ENCODE measurements around the gene METTL25B.

METTL25B gene

DNA sequence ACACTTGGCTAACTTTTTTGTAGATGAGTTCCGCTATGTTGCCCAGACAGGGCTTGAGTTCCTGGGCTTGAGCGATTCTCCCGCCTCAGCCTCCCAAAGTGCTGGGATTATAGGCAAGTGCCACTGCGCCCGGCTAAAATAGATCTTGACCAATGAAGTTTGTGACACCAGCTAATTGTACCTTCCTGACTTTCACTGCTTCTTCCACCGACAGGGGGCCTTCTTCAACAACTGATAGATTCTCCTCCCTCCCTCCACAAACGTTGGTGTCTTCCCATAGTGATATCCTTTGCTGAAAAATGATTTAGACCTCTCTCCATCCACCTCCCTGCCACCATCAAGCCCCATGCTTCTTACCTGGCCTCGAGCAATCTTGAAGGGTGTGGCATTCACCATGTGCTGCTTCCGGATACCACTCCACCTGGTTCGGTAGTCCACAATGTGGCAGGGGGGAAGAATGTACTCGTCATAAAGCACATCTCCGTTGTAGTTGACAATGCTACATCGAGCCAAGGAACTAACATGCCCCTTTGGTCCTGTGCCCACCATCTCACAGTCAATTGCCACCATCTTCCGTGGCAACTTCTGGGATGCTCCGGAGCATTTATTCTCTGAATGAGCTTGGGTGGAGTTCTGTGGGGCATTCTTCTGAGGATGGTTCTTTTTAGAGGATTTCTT, 1.6 kb upstream of the METTL25B start:
- DNase-seq (ENCODE audit: low read depth), result no peak

DNA sequence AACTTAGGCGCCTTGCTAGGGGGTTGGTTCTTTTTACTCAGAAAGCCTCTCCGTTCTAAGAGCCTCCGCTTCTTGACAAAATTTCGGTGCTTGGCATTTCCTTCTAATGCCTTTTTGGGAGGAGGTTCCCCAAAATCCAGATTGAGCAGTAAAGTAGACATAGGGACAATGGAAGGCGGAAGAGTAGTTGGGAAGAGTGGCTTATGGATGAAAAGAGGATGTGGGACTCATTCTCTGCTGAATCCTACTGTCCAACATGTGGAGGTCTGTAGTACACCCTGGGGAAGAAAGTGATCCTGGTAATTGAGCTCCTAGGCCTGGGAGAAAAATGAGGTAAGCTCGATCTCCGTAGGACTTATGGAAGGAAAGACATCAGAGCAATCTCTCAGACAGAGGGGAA, 777 bp upstream of the METTL25B start:
- DNase-seq (ENCODE audit: low read depth), result no peak

DNA sequence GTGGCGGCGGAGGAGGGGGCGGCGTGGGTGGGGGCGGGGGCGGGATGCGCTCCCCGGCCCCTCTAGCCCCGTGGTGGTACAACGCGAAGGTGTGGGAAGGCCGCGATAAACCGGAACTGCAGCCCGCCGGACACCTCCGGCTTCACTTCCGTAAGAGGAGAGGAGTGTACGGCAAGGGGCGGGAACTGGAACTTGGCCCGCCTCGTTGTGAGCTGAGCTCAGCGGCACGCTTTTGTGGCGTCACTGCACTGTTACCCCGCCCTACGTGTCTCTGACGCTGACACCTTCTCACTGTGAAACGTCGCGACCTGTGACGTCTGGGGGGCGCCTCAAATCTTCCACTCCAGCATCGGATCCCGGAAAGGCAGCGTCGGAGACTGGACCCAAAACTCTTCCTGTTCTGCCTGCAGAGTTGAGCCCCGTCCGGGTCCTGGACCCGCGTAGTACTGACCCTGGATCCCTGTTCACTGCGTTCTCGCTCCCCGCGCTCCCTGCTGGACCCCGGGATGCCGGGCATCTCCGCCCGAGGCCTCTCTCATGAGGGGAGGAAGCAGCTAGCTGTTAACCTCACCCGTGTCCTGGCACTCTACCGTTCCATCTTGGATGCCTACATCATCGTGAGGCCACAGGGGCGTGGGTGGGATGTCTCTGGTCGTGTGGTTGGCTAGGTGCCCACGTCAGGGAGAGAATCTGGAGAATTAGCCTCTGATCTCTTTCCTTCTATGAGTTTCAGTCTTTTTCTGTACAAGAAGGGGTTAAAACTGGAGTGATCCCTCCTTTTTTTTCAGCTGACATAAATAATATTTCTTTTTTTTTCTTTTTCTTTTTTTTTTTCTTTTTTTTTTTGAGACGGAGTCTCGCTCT, 562 bp downstream of the METTL25B start, which contains the start of gene ISG20L2:
Gene ISG20L2 (minus strand): TSS at position 168 of the 864 bp plus-strand sequence. CDS start 1,114 bp downstream, outside the sequence.
- DNase-seq (ENCODE audit: low read depth), result peak; percentile 92

DNA sequence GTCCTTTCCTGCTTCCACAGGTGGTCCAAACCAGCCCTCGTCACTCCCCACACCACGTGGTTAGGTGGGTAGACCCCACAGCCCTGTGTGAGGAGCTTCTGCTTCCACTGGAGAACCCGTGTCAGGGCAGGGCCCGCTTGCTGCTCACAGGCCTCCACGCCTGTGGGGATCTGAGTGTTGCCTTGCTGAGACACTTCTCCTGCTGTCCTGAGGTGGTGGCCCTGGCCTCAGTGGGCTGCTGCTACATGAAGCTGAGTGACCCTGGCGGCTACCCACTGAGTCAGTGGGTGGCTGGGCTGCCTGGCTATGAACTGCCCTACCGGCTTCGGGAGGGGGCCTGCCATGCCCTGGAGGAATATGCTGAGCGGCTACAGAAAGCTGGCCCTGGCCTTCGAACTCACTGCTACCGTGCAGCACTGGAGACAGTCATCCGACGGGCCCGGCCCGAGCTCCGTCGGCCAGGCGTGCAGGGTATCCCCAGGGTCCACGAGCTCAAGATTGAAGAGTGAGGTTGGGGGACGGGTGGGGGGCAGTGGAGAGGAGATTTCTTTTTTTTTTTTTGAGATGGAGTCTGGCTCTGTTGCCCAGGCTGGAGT, 5.8 kb downstream of the METTL25B start:
- no peak for DNase-seq (ENCODE audit: low read depth)

DNA sequence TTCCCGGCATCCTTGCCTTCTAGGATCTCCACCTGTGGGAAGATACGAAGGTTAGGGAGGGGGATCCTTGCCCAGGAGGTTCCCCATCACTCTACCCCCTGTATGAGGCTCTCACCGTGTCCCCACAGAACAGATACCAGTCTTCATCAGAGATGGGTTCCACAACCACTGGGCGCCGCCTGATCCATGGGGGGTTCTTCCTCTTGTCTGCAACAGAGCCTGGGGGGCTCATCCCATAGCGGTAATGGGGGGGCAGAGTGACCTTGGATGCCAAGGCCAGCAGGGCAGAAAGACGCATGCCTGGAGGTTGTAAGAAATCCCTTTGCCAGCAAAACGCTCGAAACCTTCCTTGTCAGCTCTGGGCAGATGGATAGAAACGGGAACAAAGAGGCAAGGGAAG, 10.1 kb downstream of the METTL25B start:
- no peak for DNase-seq (ENCODE audit: low read depth)

GRCh38 chr1:156738916-156739315, 10.6 kb downstream of the METTL25B start:
- DNase-seq (ENCODE audit: low read depth), result no peak

DNA sequence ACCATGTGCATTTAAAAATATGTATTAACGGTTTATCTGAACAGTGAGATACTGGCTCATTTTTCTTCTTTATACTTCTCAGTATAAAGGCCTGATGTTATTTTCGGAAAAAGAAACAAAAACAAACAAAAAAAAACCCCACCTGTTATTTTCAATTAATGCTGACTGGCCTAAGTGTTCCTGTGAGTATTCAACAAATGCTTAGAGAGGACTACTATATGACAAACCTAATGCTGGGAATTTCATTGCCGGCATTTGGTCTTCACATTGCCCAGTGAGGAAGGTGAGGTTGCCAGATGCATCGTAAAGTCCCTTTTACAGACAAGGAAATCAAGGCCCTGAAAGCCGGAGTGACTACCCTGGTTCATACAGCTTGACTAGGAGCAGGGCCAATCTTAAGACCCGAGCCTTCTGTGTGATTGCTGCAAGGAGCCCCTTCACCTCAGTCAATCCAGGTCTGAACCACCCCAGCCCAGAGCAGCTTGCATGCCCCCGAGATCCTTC, 12.0 kb downstream of the METTL25B start:
- DNase-seq (ENCODE audit: low read depth), result no peak

GRCh38 chr1:156740741-156741480, 12.6 kb downstream of the METTL25B start, which contains the start of gene MRPL24:
Gene MRPL24 (minus strand): TSS chr1:156741088. CDS start chr1:156738704, 2,384 bp downstream.
- DNase-seq (ENCODE audit: low read depth), result peak; percentile 94

GRCh38 chr1:156741481-156741983, 13.3 kb downstream of the METTL25B start:
- no peak for DNase-seq (ENCODE audit: low read depth)

DNA sequence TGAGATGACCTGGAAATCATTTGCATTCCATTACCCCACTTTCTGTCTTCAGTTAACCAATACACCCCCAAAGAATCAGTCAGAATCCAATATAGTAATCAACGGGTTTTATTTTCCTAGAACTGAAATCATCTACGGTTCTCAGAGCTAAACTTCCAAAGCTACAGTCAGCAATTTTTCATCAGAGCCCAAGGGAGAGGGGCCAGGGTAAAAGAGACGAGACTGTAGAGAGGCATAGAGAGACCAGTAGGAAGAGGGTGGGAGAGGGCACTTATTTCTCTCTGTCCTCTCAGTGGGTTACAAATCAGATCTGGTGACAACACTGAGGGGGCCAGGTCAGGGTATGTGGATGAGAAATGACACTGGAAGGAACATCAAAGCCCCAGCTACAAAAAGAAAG, 13.7 kb downstream of the METTL25B start:
- DNase-seq (ENCODE audit: low read depth), result no peak

DNA sequence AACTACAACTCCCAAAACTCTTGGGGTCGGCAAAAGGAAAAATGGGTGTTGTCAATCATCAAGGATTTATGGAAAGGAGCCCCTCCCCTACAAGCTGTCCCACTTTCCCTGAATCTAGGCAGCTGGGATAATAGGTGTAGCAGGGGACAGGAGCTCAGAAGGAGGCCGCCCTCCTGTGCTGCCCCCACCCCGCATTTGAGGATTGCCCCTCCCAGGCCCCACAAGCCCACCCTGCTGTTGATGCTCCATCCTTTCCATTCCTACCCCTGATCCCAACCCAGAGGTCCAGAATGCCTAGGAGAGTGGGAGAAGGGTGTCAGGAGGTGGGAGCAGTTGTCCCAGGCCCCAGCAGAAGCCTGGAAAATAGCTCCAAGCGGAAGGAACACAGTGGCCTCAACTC, 14.5 kb downstream of the METTL25B start:
- no peak for DNase-seq (ENCODE audit: low read depth)

DNA sequence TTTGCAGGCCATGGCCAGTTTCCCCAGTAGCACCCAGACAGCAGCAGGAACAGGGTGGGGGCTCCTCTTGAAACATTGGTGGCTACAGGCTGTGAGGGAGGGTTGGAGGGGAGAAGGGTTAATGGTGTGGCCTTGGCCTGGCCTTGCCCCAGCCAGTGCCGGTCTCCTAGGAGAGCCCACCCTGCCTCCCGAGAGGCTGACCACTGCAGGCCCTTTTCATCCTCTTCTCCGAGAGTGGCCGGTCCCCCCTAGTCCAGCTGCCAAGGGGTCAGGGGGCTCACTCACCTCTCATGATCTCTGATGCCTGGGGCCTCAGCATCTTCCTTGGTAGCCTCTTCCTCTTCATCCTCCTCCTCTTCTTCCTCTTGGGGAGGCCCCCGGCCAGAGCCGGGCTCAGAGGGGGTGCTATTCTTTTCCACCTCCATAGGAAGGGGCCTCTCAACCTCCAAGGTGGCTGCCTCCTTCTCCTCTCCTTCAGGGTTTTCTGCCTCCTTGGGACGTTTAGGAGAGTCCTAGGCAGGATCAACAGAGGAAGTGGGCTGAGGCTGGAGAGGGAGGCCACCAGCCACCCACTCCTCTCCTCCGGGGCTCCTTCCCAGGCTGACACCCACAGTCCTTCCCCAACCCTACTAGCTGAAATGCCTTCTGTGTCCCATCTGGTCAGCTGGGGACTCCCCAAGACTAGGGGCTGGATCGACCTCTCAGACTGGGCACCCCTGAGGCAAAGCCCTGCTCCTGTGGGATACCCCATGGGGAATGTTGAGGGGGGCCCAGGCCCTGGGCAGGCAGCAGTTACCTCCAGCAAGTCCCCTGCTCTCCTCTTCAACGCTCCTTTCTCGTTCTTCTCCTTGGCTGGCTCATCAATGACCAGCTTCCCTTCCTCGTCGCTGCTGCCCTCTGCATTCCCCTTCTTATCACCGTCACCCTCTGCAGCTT, 15.4 kb downstream of the METTL25B start:
- no peak for DNase-seq (ENCODE audit: low read depth)

- DNase-seq (ENCODE audit: low read depth), result no peak
Measured at GRCh38 chr1:156744344-156744743, 16.1 kb downstream of the METTL25B start.

- no peak for DNase-seq (ENCODE audit: low read depth)
Measured at GRCh38 chr1:156744786-156745419, 16.6 kb downstream of the METTL25B start.

DNA sequence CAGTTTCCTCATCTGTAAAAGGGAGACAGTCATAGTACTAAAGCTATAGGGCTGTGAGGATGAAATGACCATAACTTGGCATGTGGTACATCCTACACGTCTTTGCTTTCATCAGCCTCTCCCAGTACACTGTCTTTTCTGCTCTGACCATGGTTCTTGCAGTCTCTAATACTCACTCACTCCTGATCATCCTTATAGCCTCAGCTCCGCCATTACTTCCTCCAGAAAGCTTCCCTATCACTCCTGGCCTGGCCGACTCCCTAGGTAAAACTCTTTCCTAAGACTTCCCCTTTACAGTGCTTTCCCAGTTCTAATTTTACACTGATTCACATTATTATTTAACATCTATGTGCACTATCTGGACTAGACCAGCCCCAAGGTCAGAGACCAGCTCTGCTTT, 17.6 kb downstream of the METTL25B start:
- DNase-seq (ENCODE audit: low read depth), result no peak

GRCh38 chr1:156746406-156746727, 18.1 kb downstream of the METTL25B start:
- no peak for DNase-seq (ENCODE audit: low read depth)

- no peak for DNase-seq (ENCODE audit: low read depth)
Measured at GRCh38 chr1:156746728-156747631, 18.7 kb downstream of the METTL25B start.

DNA sequence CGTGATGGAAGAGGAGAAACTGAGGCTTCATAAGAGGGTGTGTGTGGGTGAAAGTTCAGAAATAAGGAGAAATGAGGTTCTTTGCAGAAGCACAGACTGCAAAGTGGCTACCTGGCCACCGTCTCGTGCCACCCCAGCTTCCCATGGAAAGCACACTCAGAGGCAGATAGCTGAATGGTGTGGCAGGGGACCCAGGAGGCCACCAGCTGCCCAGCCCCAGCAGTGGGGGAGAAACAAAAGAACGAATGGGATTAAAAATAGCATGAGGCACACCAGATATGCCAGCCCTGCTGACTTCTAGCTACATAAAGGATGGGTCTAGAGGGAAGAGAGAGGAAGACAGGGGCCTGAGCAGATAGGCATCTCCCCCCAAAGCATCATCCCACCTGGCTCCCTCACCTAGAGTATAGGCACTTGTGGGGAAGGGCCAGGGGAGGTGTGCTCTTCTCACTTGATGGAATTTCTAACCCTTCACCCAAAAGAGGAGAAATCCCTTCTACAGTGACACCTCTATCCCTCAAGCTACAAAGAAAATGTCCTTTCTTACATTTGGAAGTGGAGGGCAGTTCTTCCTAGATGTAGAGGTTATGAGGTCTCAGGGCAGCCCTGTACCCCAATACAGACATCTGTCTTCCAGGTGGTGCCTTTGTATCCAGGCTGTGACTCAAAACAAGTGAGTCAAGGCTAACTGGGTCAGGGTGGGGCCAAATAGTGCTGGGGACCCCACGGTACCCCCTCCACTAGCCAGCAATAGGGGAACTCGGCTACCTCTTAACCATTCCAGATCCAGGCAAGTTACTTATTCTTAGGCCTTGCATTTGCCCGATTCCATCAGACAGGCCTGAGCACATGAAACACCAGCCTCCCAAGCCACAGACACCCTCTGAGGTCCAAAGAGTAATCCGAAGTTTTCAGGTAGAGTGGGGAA, 19.7 kb downstream of the METTL25B start:
- DNase-seq (ENCODE audit: low read depth), result no peak
